Medulla oblongata (tissue), 1 donor: ENCODE data around the gene VRTN.
"Not testable (repeated sequence)": the region's sequence is repeated elsewhere in the genome, so short reads cannot be mapped to it uniquely, and the experiment has no call there.

Experiments used
- DNase-seq: peaks from one replicate; pipeline ENCODE4 v3.0.0-alpha.2; 2015; ENCODE audit errors: extremely low spot score

Gene VRTN

GRCh38 chr14:74348241-74348734 is at the start of gene VRTN:
VRTN (plus strand) TSS chr14:74348471; CDS start chr14:74356784, 8,313 bp downstream.
- DNase-seq: no peak

GRCh38 chr14:74299061-74299545 is 49.2 kb upstream of the VRTN start:
- peak; percentile 50 for DNase-seq

- no peak for DNase-seq
These were observed 46.6 kb upstream of the VRTN start for GRCh38 chr14:74301594-74302151.

- DNase-seq: peak; percentile 66
These were observed 46.1 kb upstream of the VRTN start for GRCh38 chr14:74302152-74302628.

- DNase-seq: peak; percentile 97
These were observed 45.4 kb upstream of the VRTN start, which contains the start of gene ABCD4 for GRCh38 chr14:74302634-74303569. ABCD4 (minus strand) TSS chr14:74302934; CDS start chr14:74302912, 22 bp downstream.

GRCh38 chr14:74308695-74309094 is 39.6 kb upstream of the VRTN start:
- DNase-seq: no peak

- no peak for DNase-seq
These were observed 38.9 kb upstream of the VRTN start for GRCh38 chr14:74309125-74310022.

- no peak for DNase-seq
These were observed 36.1 kb upstream of the VRTN start for GRCh38 chr14:74312161-74312560.

GRCh38 chr14:74313601-74314000 is 34.7 kb upstream of the VRTN start:
- DNase-seq: no peak

- no peak for DNase-seq
These were observed 33.7 kb upstream of the VRTN start for GRCh38 chr14:74314576-74314975.

GRCh38 chr14:74324931-74325361 is 23.3 kb upstream of the VRTN start:
- DNase-seq: peak; percentile 44

GRCh38 chr14:74325446-74325845 is 22.8 kb upstream of the VRTN start:
- DNase-seq: no peak

- DNase-seq: no peak
These were observed 21.7 kb upstream of the VRTN start for GRCh38 chr14:74326369-74327152.

GRCh38 chr14:74329950-74330552 is 18.2 kb upstream of the VRTN start:
- DNase-seq: not testable (repeated sequence)

GRCh38 chr14:74333909-74334308 is 14.4 kb upstream of the VRTN start:
- DNase-seq: no peak

GRCh38 chr14:74346341-74346740 is 1.9 kb upstream of the VRTN start:
- no peak for DNase-seq

- DNase-seq: no peak
These were observed 1.0 kb upstream of the VRTN start for GRCh38 chr14:74347097-74347794.

- no peak for DNase-seq
These were observed 523 bp upstream of the VRTN start for GRCh38 chr14:74347795-74348100.

GRCh38 chr14:74348735-74349463 is 628 bp downstream of the VRTN start:
- DNase-seq: no peak
